ENCODE data around the gene ACP7. TPM values are rescaled to one million over a fixed set of nuclear protein-coding genes. Genes with fewer than 3 reads are reported as not detected.
A peak's percentile ranks its signal among the peaks of the same experiment; 100 is the strongest.
"Not testable (repeated sequence)": the region's sequence is repeated elsewhere in the genome, so short reads cannot be mapped to it uniquely, and the experiment has no call there.

ACP7 gene
- total RNA-seq, 1 donor from 2014 or later: not detected

GRCh38 chr19:39110263-39110967, 26.2 kb downstream of the ACP7 start:
- DNase-seq (ENCODE audit: low spot score in 2 of 2, unreplicated experiment in 2 of 2): peak in 1 of 2 experiments; percentile 75
- H3K36me3 Mint-ChIP-seq: no peaks in the 10 kb centered on the region
- TF ChIP-seq, protein P1, sequence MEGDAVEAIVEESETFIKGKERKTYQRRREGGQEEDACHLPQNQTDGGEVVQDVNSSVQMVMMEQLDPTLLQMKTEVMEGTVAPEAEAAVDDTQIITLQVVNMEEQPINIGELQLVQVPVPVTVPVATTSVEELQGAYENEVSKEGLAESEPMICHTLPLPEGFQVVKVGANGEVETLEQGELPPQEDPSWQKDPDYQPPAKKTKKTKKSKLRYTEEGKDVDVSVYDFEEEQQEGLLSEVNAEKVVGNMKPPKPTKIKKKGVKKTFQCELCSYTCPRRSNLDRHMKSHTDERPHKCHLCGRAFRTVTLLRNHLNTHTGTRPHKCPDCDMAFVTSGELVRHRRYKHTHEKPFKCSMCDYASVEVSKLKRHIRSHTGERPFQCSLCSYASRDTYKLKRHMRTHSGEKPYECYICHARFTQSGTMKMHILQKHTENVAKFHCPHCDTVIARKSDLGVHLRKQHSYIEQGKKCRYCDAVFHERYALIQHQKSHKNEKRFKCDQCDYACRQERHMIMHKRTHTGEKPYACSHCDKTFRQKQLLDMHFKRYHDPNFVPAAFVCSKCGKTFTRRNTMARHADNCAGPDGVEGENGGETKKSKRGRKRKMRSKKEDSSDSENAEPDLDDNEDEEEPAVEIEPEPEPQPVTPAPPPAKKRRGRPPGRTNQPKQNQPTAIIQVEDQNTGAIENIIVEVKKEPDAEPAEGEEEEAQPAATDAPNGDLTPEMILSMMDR (IDR thresholded peaks at IDR 0.05; ENCODE audit: unreplicated experiment): peak; percentile 90
- H3K27ac Mint-ChIP-seq: peak overlapping the region; percentile 21
- peaks cover 7% of the 10 kb centered on the region for H3K27me3 Mint-ChIP-seq (ENCODE audit: low read depth)
- no peaks in the 10 kb centered on the region for H3K9me3 Mint-ChIP-seq
- peaks cover 19% of the 10 kb centered on the region for H3K4me1 Mint-ChIP-seq
- H3K4me3 Mint-ChIP-seq: no peak overlapping the region

GRCh38 chr19:39111593-39112199, 27.5 kb downstream of the ACP7 start:
- H3K36me3 Mint-ChIP-seq: no peaks in the 10 kb centered on the region
- peaks cover 19% of the 10 kb centered on the region for H3K4me1 Mint-ChIP-seq
- DNase-seq (ENCODE audit: low spot score in 2 of 2, unreplicated experiment in 2 of 2): peak in 1 of 2 experiments; percentile 59
- peaks cover 1% of the 10 kb centered on the region for H3K27me3 Mint-ChIP-seq (ENCODE audit: low read depth)
- TF ChIP-seq, protein P1 (IDR thresholded peaks at IDR 0.05; ENCODE audit: unreplicated experiment): no peak
- no peaks in the 10 kb centered on the region for H3K9me3 Mint-ChIP-seq
- no peak overlapping the region for H3K4me3 Mint-ChIP-seq
- peak overlapping the region; percentile 81 for H3K27ac Mint-ChIP-seq

GRCh38 chr19:39112338-39112890, 28.2 kb downstream of the ACP7 start:
- DNase-seq (ENCODE audit: low spot score in 2 of 2, unreplicated experiment in 2 of 2): no peak
- H3K36me3 Mint-ChIP-seq: no peaks in the 10 kb centered on the region
- TF ChIP-seq, protein P1 (IDR thresholded peaks at IDR 0.05; ENCODE audit: unreplicated experiment): no peak
- no peak overlapping the region for H3K4me3 Mint-ChIP-seq
- peak overlapping the region; percentile 81 for H3K27ac Mint-ChIP-seq
- no peaks in the 10 kb centered on the region for H3K9me3 Mint-ChIP-seq
- peaks cover 1% of the 10 kb centered on the region for H3K27me3 Mint-ChIP-seq (ENCODE audit: low read depth)
- peaks cover 19% of the 10 kb centered on the region for H3K4me1 Mint-ChIP-seq

- no peaks in the 10 kb centered on the region for H3K36me3 Mint-ChIP-seq
- no peak overlapping the region for H3K4me3 Mint-ChIP-seq
- DNase-seq (ENCODE audit: low spot score in 2 of 2, unreplicated experiment in 2 of 2): no peak
- no peak overlapping the region for H3K27ac Mint-ChIP-seq
- H3K4me1 Mint-ChIP-seq: peaks cover 19% of the 10 kb centered on the region
- H3K27me3 Mint-ChIP-seq (ENCODE audit: low read depth): peaks cover 1% of the 10 kb centered on the region
- TF ChIP-seq, protein P1 (IDR thresholded peaks at IDR 0.05; ENCODE audit: unreplicated experiment): no peak
- H3K9me3 Mint-ChIP-seq: no peaks in the 10 kb centered on the region
Measured at GRCh38 chr19:39113199-39113598, 29.0 kb downstream of the ACP7 start.

GRCh38 chr19:39115105-39115847, 31.1 kb downstream of the ACP7 start:
- no peak overlapping the region for H3K4me3 Mint-ChIP-seq
- H3K9me3 Mint-ChIP-seq: no peaks in the 10 kb centered on the region

GRCh38 chr19:39117023-39117422, 32.9 kb downstream of the ACP7 start:
- H3K27me3 Mint-ChIP-seq (ENCODE audit: low read depth); DNase-seq (ENCODE audit: low spot score in 2 of 2, unreplicated experiment in 2 of 2); H3K4me1 Mint-ChIP-seq; H3K4me3 Mint-ChIP-seq; H3K9me3 Mint-ChIP-seq; H3K27ac Mint-ChIP-seq; H3K36me3 Mint-ChIP-seq: not testable (repeated sequence)

More at GRCh38 chr19:39115105-39115847, 31.1 kb downstream of the ACP7 start:
- DNase-seq (ENCODE audit: low spot score in 2 of 2, unreplicated experiment in 2 of 2): no peak
- Mint-ChIP-seq H3K36me3 (no peaks in the 10 kb centered on the region), H3K27me3 (ENCODE audit: low read depth) (peaks cover under 1% of the 10 kb centered on the region), H3K4me1 (peaks cover 18% of the 10 kb centered on the region), H3K27ac (no peak overlapping the region)
- TF ChIP-seq, protein P1 (IDR thresholded peaks at IDR 0.05; ENCODE audit: unreplicated experiment): no peak
